Measurements from ENCODE around the gene SRPK1. TPM values are rescaled to one million over a fixed set of nuclear protein-coding genes. Genes with fewer than 3 reads are reported as not detected.

Gene SRPK1
- total RNA-seq, 1 donor from 2014 or later, result 74.3 TPM

GRCh38 chr6:35833536-35833935 lies 87.4 kb downstream of the SRPK1 start:
- peaks cover 12% of the 10 kb centered on the region for H3K36me3 Mint-ChIP-seq (ENCODE audit: insufficient read depth)
- no peak overlapping the region for H3K4me3 Mint-ChIP-seq (ENCODE audit: low read depth)
- TF ChIP-seq CTCF (IDR thresholded peaks at IDR 0.05; ENCODE audit: unreplicated experiment), result no peak
- no peaks in the 10 kb centered on the region for H3K9me3 Mint-ChIP-seq (ENCODE audit: low read depth)
- H3K27ac Mint-ChIP-seq, result no peak overlapping the region
- peaks cover 5% of the 10 kb centered on the region for H3K4me1 Mint-ChIP-seq (ENCODE audit: low read depth)
- H3K27me3 Mint-ChIP-seq, result no peaks in the 10 kb centered on the region
- DNase-seq (ENCODE audit: low spot score, unreplicated experiment), result no peak

- Mint-ChIP-seq H3K27me3 (no peaks in the 10 kb centered on the region), H3K9me3 (ENCODE audit: low read depth) (no peaks in the 10 kb centered on the region), H3K4me3 (ENCODE audit: low read depth) (no peak overlapping the region), H3K4me1 (ENCODE audit: low read depth) (peaks cover 5% of the 10 kb centered on the region), H3K36me3 (ENCODE audit: insufficient read depth) (peaks cover 8% of the 10 kb centered on the region), H3K27ac (peak overlapping the region; percentile 7)
- TF ChIP-seq CTCF (IDR thresholded peaks at IDR 0.05; ENCODE audit: unreplicated experiment), result no peak
- DNase-seq (ENCODE audit: low spot score, unreplicated experiment), result no peak
Observed at GRCh38 chr6:35831257-35832007, 89.5 kb downstream of the SRPK1 start.

- H3K9me3 Mint-ChIP-seq (ENCODE audit: low read depth), result no peaks in the 10 kb centered on the region
- peaks cover 5% of the 10 kb centered on the region for H3K4me1 Mint-ChIP-seq (ENCODE audit: low read depth)
- no peak for TF ChIP-seq CTCF (IDR thresholded peaks at IDR 0.05; ENCODE audit: unreplicated experiment)
- DNase-seq (ENCODE audit: low spot score, unreplicated experiment), result no peak
- no peak overlapping the region for H3K27ac Mint-ChIP-seq
- peaks cover 3% of the 10 kb centered on the region for H3K36me3 Mint-ChIP-seq (ENCODE audit: insufficient read depth)
- H3K4me3 Mint-ChIP-seq (ENCODE audit: low read depth), result no peak overlapping the region
- H3K27me3 Mint-ChIP-seq, result no peaks in the 10 kb centered on the region
Observed at GRCh38 chr6:35829306-35829705, 91.6 kb downstream of the SRPK1 start.

- no peak for TF ChIP-seq CTCF (IDR thresholded peaks at IDR 0.05; ENCODE audit: unreplicated experiment)
- Mint-ChIP-seq H3K36me3 (ENCODE audit: insufficient read depth) (no peaks in the 10 kb centered on the region), H3K27ac (no peak overlapping the region), H3K27me3 (no peaks in the 10 kb centered on the region), H3K9me3 (ENCODE audit: low read depth) (no peaks in the 10 kb centered on the region), H3K4me3 (ENCODE audit: low read depth) (no peak overlapping the region), H3K4me1 (ENCODE audit: low read depth) (no peaks in the 10 kb centered on the region)
- DNase-seq (ENCODE audit: low spot score, unreplicated experiment), result no peak
Observed at GRCh38 chr6:35824552-35825192, 96.2 kb downstream of the SRPK1 start.

- Mint-ChIP-seq H3K27ac (no peak overlapping the region), H3K9me3 (ENCODE audit: low read depth) (no peaks in the 10 kb centered on the region), H3K4me1 (ENCODE audit: low read depth) (no peaks in the 10 kb centered on the region), H3K36me3 (ENCODE audit: insufficient read depth) (no peaks in the 10 kb centered on the region), H3K4me3 (ENCODE audit: low read depth) (no peak overlapping the region), H3K27me3 (no peaks in the 10 kb centered on the region)
- no peak for TF ChIP-seq CTCF (IDR thresholded peaks at IDR 0.05; ENCODE audit: unreplicated experiment)
- DNase-seq (ENCODE audit: low spot score, unreplicated experiment), result no peak
Observed at GRCh38 chr6:35823601-35824000, 97.3 kb downstream of the SRPK1 start.

All from progenitor cell of endocrine pancreas (in vitro differentiated cells).